HCT116 (cell line): ENCODE results near the gene TLX2. TPM values are rescaled to one million over a fixed set of nuclear protein-coding genes. Genes with fewer than 3 reads are reported as not detected.

Experiments
- ATAC-seq: fragments of 200-7000 bp; cut with Tn5 transposase; 2 replicates; pipeline ENCODE4 v1.9.1; 2020; ENCODE audit warnings: mild to moderate bottlenecking, moderate library complexity
- Bru-seq: library from RNA; stranded (reverse); fragments of 400-500 nt; gene quantifications from one replicate; lab custom pipeline; 2021; lab: Mats Ljungman, UMichigan
- BruChase-seq, 2 experiments: library from RNA; stranded (reverse); fragments of 400-500 nt; gene quantifications; one replicate each; lab custom pipeline; 2021; lab: Mats Ljungman, UMichigan
- BruUV-seq: library from RNA; stranded (reverse); fragments of 400-500 nt; replicated peaks from 2 replicates; lab custom pipeline; 2021; lab: Mats Ljungman, UMichigan
- CTCF ChIA-PET: fragments of 300-600 bp; sonication (Branson Sonifier 250); formaldehyde crosslinking; loops from one replicate; lab custom pipeline; 2021; ENCODE audit warnings: antibody characterized with exemption; lab: Charles Lee
- POLR2A ChIA-PET: fragments of 300-600, 350-600 bp; sonication (Branson Sonifier 250); formaldehyde crosslinking; loops from one replicate; lab custom pipeline; 2021; ENCODE audit warnings: antibody characterized with exemption; lab: Charles Lee
- RAD21 ChIA-PET, 2 experiments: fragments of 300-600 bp; sonication (Branson Sonifier 250); formaldehyde crosslinking; loops; one replicate each; lab custom pipeline; 2023; ENCODE audit warnings: low total read pairs in 2 of 2; ENCODE audit not compliant: uncharacterized antibody in 2 of 2, unreplicated experiment in 2 of 2, low non-redundant PET in 1 of 2; lab: Charles Lee
- DNase-seq: peaks from one replicate; pipeline ENCODE4 v3.0.0-alpha.2; 2010; ENCODE audit warnings: low read depth, low spot score
- H2AFZ ChIP-seq: fragments of 200-600 bp; shearing (Covaris generic), sonication (generic); 2 replicates; pipeline ENCODE4 v1.6.1; 2017; ENCODE audit warnings: low read depth, mixed run types, mixed read lengths, antibody characterized with exemption, low read length; ENCODE audit not compliant: poor library complexity, severe bottlenecking
- H3K27ac ChIP-seq: 2 replicates; pipeline ENCODE4 v1.5.1; 2012; ENCODE audit warnings: low read depth, low read length
- H3K27me3 ChIP-seq: fragments of 200-600 bp; sonication (generic); 2 replicates; pipeline ENCODE4 v1.6.1; 2016; ENCODE audit warnings: mixed run types, low read length, mixed read lengths; ENCODE audit not compliant: insufficient read depth
- H3K36me3 ChIP-seq, 2 experiments: fragments of 200-500 bp in 1 of 2; fragments of 200-600 bp in 1 of 2; sonication (Bioruptor generic) in 1 of 2; sonication (generic) in 1 of 2; 2 replicates each; pipeline versions ENCODE4 v1.5.1 to v1.6.1; 2014 to 2016; ENCODE audit warnings: low read length in 2 of 2, inconsistent platforms in 1 of 2, mixed read lengths in 1 of 2, mixed run types in 1 of 2; ENCODE audit not compliant: insufficient read depth in 2 of 2, control insufficient read depth in 1 of 2
- H3K4me1 ChIP-seq, 2 experiments: fragments of 200-600 bp in 1 of 2; sonication (generic) in 1 of 2; 2 replicates each; pipeline versions ENCODE4 v1.5.1 to v1.6.1; 2012 to 2017; ENCODE audit warnings: low read length in 2 of 2, inconsistent platforms in 1 of 2, mild to moderate bottlenecking in 1 of 2, mixed read lengths in 1 of 2, mixed run types in 1 of 2, moderate library complexity in 1 of 2; ENCODE audit not compliant: insufficient read depth in 2 of 2, control insufficient read depth in 1 of 2
- H3K4me2 ChIP-seq: fragments of 200-600 bp; sonication (generic); 2 replicates; pipeline ENCODE4 v1.6.1; 2017; ENCODE audit warnings: mixed run types, low read length, mixed read lengths
- H3K4me3 ChIP-seq, 2 experiments: fragments of 200-600 bp in 1 of 2; sonication (generic) in 1 of 2; replicated peaks in 1 of 2; 2 replicates each; pipeline ENCODE4 v1.5.1; 2011 to 2016; ENCODE audit warnings: low read length in 2 of 2, control low read depth in 1 of 2, low read depth in 1 of 2, mild to moderate bottlenecking in 1 of 2, mixed read lengths in 1 of 2, mixed run types in 1 of 2
- H3K79me2 ChIP-seq: fragments of 200-600 bp; sonication (generic); 2 replicates; pipeline ENCODE4 v1.6.1; 2017; ENCODE audit warnings: mild to moderate bottlenecking, mixed run types, low read length, moderate library complexity, mixed read lengths; ENCODE audit not compliant: insufficient read depth
- H3K9ac ChIP-seq: fragments of 200-600 bp; sonication (generic); 2 replicates; pipeline ENCODE4 v1.6.1; 2016; ENCODE audit warnings: low read length, mixed read lengths
- H3K9me2 ChIP-seq: fragments of 200-600 bp; sonication (generic), shearing (Covaris generic); 2 replicates; pipeline ENCODE4 v1.6.1; 2017; ENCODE audit warnings: mixed run types, mild to moderate bottlenecking, moderate library complexity; ENCODE audit not compliant: insufficient read depth
- H3K9me3 ChIP-seq, 2 experiments: fragments of 200-500 bp in 1 of 2; fragments of 200-600 bp in 1 of 2; sonication (Bioruptor generic) in 1 of 2; sonication (generic) in 1 of 2; 2 replicates each; pipeline ENCODE4 v1.6.1; 2014 to 2017; ENCODE audit warnings: low read length in 2 of 2, mixed read lengths in 2 of 2, inconsistent platforms in 1 of 2, low read depth in 1 of 2, mild to moderate bottlenecking in 1 of 2, mixed run types in 1 of 2, moderate library complexity in 1 of 2; ENCODE audit not compliant: control insufficient read depth in 1 of 2, insufficient read depth in 1 of 2
- H4K20me1 ChIP-seq: fragments of 200-600 bp; sonication (generic), shearing (Covaris generic); 2 replicates; pipeline ENCODE4 v1.6.1; 2017; ENCODE audit warnings: mixed run types, mild to moderate bottlenecking, moderate library complexity; ENCODE audit not compliant: insufficient read depth
- ATF3 ChIP-seq: IDR thresholded peaks from 2 replicates; pipeline ENCODE4 v1.6.1; 2012
- CEBPB ChIP-seq: IDR thresholded peaks from 2 replicates; pipeline ENCODE4 v1.6.1; 2012; ENCODE audit warnings: low read depth
- EZH2 ChIP-seq: fragments of 200-600 bp; sonication (generic); IDR thresholded peaks from 2 replicates; pipeline ENCODE4 v1.6.1; 2017; ENCODE audit warnings: antibody characterized with exemption, mixed run types
- EZH2phosphoT487 ChIP-seq: fragments of 200-600 bp; IDR thresholded peaks from 2 replicates; pipeline ENCODE4 v1.6.1; 2018; ENCODE audit warnings: antibody characterized with exemption, borderline replicate concordance
- FOSL1 ChIP-seq: IDR thresholded peaks from 2 replicates; pipeline ENCODE4 v1.6.1; 2012; ENCODE audit warnings: low read depth
- MAX ChIP-seq: IDR thresholded peaks from 2 replicates; pipeline ENCODE4 v1.6.1; 2012
- RAD21 ChIP-seq: IDR thresholded peaks from 2 replicates; pipeline ENCODE4 v1.6.1; 2012; ENCODE audit warnings: low read depth, mild to moderate bottlenecking
- SRF ChIP-seq: IDR thresholded peaks from 2 replicates; pipeline ENCODE4 v1.6.1; 2012; ENCODE audit warnings: low read depth
- TCF7L2 ChIP-seq: IDR thresholded peaks from 2 replicates; pipeline ENCODE4 v1.7.0; 2011; ENCODE audit warnings: borderline replicate concordance, inconsistent platforms; ENCODE audit not compliant: insufficient read depth, insufficient read length; ENCODE audit errors: extremely low read depth
- YY1 ChIP-seq: IDR thresholded peaks from 2 replicates; pipeline ENCODE4 v1.6.1; 2011; ENCODE audit warnings: low read length, low read depth, moderate library complexity, mild to moderate bottlenecking; ENCODE audit not compliant: insufficient replicate concordance; ENCODE audit errors: extremely low read depth
- ZFX ChIP-seq: fragments of 450-650 bp; IDR thresholded peaks from 2 replicates; pipeline ENCODE4 v1.6.1; 2017
- ZNF274 ChIP-seq: fragments of 200-500 bp; sonication (Bioruptor generic); IDR thresholded peaks from 2 replicates; pipeline ENCODE4 v1.6.1; 2014; ENCODE audit warnings: mild to moderate bottlenecking, low read depth, low read length, inconsistent platforms
- intact Hi-C: fragments of 100-400 bp; cut with micrococcal nuclease; formaldehyde crosslinking; loops from 2 replicates; pipeline ENCODE4 v1.10.0; 2022
- long read RNA-seq: library from polyadenylated mRNA; unstranded; transcript quantifications from one replicate; pipeline ENCODE4 v2.0.0, GENCODE V29; 2021; ENCODE audit not compliant: unreplicated experiment
- polyA plus RNA-seq: library from polyadenylated mRNA; unstranded; fragments of >200 nt; gene quantifications from 2 replicates; pipeline ENCODE4 v1.2.1, GENCODE V29; 2012; ENCODE audit warnings: missing spikeins
- total RNA-seq: library from RNA; stranded (reverse); gene quantifications from one replicate; pipeline ENCODE4 v1.2.1, GENCODE V29; 2021; ENCODE audit not compliant: unreplicated experiment

The TLX2 gene
- total RNA-seq (not detected), Bru-seq, nascent RNA (percentile 20 among the genes with signal in this experiment), BruChase-seq, experiment 1, labeled RNA remaining after a 6-hour chase (percentile 21 among the genes with signal in this experiment), BruChase-seq, experiment 2, labeled RNA remaining after a 2-hour chase (percentile 19 among the genes with signal in this experiment)
- polyA plus RNA-seq, result 0.04 and 0.06 TPM in 2 replicates
- long read RNA-seq, result 0 reads

GRCh38 chr2:74514368-74515270, at the start of gene TLX2:
Gene TLX2 (plus strand): TSS chr2:74514450. CDS start chr2:74514807, 357 bp downstream.
- no TSS peak for BruUV-seq
- no peaks in the 10 kb centered on the region for H4K20me1 ChIP-seq
- H3K27me3 ChIP-seq, result no peaks in the 10 kb centered on the region
- ChIA-PET CTCF (interaction anchor here (0.7 kb wide), 1 partner anchor 135 kb away, joined by 4 read pairs; no protein-coding TSS in a partner anchor), POLR2A (no interaction called here), RAD21 (no interaction called here)
- H3K27ac ChIP-seq, result no peak within 1 kb of the TSS
- no peak within 1 kb of the TSS for H3K9ac ChIP-seq
- H3K79me2 ChIP-seq, result no peaks in the 10 kb centered on the region
- no peak within 1 kb of the TSS for H3K4me3 ChIP-seq
- DNase-seq (no peak), ATAC-seq (no peak)
- no peaks in the 10 kb centered on the region for H3K4me1 ChIP-seq
- TF ChIP-seq RAD21 (no peak), SRF (no peak), TCF7L2 (no peak), EZH2phosphoT487 (no peak), MAX (no peak), FOSL1 (no peak), ATF3 (no peak), ZFX (no peak), ZNF274 (no peak), EZH2 (no peak), YY1 (no peak), CEBPB (no peak)
- H3K9me3 ChIP-seq, result no peaks in the 10 kb centered on the region
- intact Hi-C loops, result no loop called here
- no peaks in the 10 kb centered on the region for H3K36me3 ChIP-seq
- no peak within 1 kb of the TSS for H2AFZ ChIP-seq
- H3K9me2 ChIP-seq, result no peaks in the 10 kb centered on the region
- H3K4me2 ChIP-seq, result no peak within 1 kb of the TSS
